HG03066 (cell line): ENCODE results near the gene DMWD.

Experiments used
- ATAC-seq: cut with Tn5 transposase; IDR thresholded peaks from one replicate; pipeline ENCODE4 v1.9.1; 2021; ENCODE audit warnings: low read depth; ENCODE audit not compliant: unreplicated experiment

The DMWD gene

GRCh38 chr19:45792470-45793177, at the start of gene DMWD:
Gene DMWD, minus strand, starts transcription at chr19:45792845. Its CDS starts 89 bp downstream, at chr19:45792756.
- ATAC-seq, result peak; percentile 92

GRCh38 chr19:45842198-45842597, 49.6 kb upstream of the DMWD start:
- ATAC-seq, result no peak

- ATAC-seq, result no peak
These were observed 42.3 kb upstream of the DMWD start for GRCh38 chr19:45834970-45835369.

- no peak for ATAC-seq
These were observed 36.3 kb upstream of the DMWD start for GRCh38 chr19:45828945-45829344.

GRCh38 chr19:45828523-45828922, 35.9 kb upstream of the DMWD start:
- no peak for ATAC-seq

- no peak for ATAC-seq
These were observed 34.9 kb upstream of the DMWD start for GRCh38 chr19:45827459-45828093.

- no peak for ATAC-seq
These were observed 34.3 kb upstream of the DMWD start for GRCh38 chr19:45826934-45827333.

- no peak for ATAC-seq
These were observed 33.6 kb upstream of the DMWD start for GRCh38 chr19:45825917-45826893.

- no peak for ATAC-seq
These were observed 32.6 kb upstream of the DMWD start for GRCh38 chr19:45825263-45825605.

- no peak for ATAC-seq
These were observed 32.1 kb upstream of the DMWD start for GRCh38 chr19:45824531-45825262.

- no peak for ATAC-seq
These were observed 31.4 kb upstream of the DMWD start for GRCh38 chr19:45824041-45824471.

- no peak for ATAC-seq
These were observed 30.5 kb upstream of the DMWD start for GRCh38 chr19:45823182-45823581.

GRCh38 chr19:45822716-45823115, 30.1 kb upstream of the DMWD start:
- no peak for ATAC-seq

- no peak for ATAC-seq
These were observed 28.9 kb upstream of the DMWD start for GRCh38 chr19:45821570-45821969.

GRCh38 chr19:45821103-45821521, 28.5 kb upstream of the DMWD start:
- no peak for ATAC-seq

- no peak for ATAC-seq
These were observed 27.9 kb upstream of the DMWD start for GRCh38 chr19:45820413-45821102.

GRCh38 chr19:45819769-45820168, 27.1 kb upstream of the DMWD start:
- ATAC-seq, result no peak

- no peak for ATAC-seq
These were observed 25.2 kb upstream of the DMWD start for GRCh38 chr19:45817725-45818301.

- ATAC-seq, result peak; percentile 85
These were observed 24.5 kb upstream of the DMWD start for GRCh38 chr19:45817010-45817724.
